ENCODE results near the gene PHF2.

The PHF2 gene

DNA sequence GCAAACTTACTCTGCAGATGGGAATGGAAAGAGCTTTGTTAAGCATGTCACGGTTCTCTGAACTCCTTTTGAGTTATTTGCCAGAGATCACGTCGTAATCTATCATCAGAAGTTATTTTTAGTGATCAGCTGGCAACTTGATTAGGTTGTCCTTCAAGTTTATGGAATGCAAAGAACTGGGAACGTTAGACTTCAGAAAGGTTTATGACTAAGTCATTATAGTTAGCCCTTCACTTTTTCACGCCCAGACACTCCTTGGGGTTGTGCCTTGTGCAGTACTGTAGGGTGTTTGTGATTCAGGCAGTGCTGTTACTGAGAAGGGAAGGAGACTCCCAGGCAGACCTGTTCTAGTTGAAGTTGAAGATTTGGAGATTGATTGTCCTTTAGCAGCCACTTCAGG is 26.8 kb upstream of the PHF2 start:
- Histone ChIP-seq H3K9me3 (ENCODE audit: low read length) (no peaks in the 10 kb centered on the region), H3K4me3 (ENCODE audit: low read depth in 1 of 2, low read length in 2 of 2) (no peak overlapping the region), H3K27ac (ENCODE audit: low read depth, low read length) (no peak overlapping the region)

DNA sequence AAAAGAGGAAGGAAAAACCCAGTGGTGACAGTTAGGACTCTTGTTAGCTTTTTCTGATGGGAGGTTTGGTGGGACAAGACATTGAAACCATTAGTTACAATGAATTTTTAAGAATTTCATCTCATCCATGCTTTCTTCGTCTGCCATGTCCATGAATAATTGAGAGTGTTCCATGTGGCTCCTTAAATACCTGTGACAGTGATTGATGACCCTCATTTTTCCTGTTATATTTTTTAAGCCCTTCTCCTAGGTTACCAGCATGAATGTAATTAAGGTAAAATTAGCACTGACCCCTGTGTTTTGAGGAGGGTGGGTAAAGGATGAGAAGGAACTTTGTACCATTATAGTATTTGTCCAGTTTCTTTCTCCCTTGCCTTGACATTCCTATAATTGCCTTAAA is 23.5 kb upstream of the PHF2 start:
- Histone ChIP-seq H3K36me3 (ENCODE audit: insufficient read depth, low read length) (peaks cover 44% of the 10 kb centered on the region), H3K27me3 (ENCODE audit: control insufficient read depth in 1 of 2, insufficient read depth in 2 of 2, low read length in 2 of 2) (no peaks in the 10 kb centered on the region), H3K4me3 (ENCODE audit: low read depth in 1 of 2, low read length in 2 of 2) (no peak overlapping the region), H3K9me3 (ENCODE audit: low read length) (no peaks in the 10 kb centered on the region), H3K4me1 (ENCODE audit: insufficient read depth, low read length) (peaks cover 6% of the 10 kb centered on the region), H3K9ac (ENCODE audit: low read length) (no peak overlapping the region), H3K27ac (ENCODE audit: low read depth, low read length) (no peak overlapping the region)

More for the DNA sequence above, 26.8 kb upstream of the PHF2 start:
- H3K4me1 ChIP-seq (ENCODE audit: insufficient read depth, low read length), result peaks cover under 1% of the 10 kb centered on the region
- H3K27me3 ChIP-seq (ENCODE audit: control insufficient read depth in 1 of 2, insufficient read depth in 2 of 2, low read length in 2 of 2), result no peaks in the 10 kb centered on the region
- no peak overlapping the region for H3K9ac ChIP-seq (ENCODE audit: low read length)
- H3K36me3 ChIP-seq (ENCODE audit: insufficient read depth, low read length), result peaks cover 40% of the 10 kb centered on the region

DNA sequence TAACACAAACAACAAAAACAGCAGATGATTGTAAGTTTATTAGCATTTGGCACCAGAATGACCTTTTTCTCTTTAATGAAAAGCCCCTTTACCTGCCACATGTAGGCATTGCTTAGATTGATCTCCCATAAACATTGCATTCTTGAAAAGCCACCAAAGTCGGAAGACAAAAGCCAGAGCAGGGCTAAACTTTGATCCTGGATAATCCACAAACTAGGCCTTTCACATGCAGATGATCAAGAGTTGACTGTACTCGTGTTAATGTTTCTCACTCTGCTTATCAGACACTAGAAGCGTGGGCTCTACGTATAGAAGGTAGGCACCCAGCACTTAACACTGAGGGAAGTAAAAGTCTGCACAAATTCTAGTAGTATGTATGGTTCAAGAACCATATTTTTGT is 21.0 kb upstream of the PHF2 start:
- Histone ChIP-seq H3K27ac (ENCODE audit: low read depth, low read length) (no peak overlapping the region), H3K27me3 (ENCODE audit: control insufficient read depth in 1 of 2, insufficient read depth in 2 of 2, low read length in 2 of 2) (no peaks in the 10 kb centered on the region), H3K9me3 (ENCODE audit: low read length) (no peaks in the 10 kb centered on the region), H3K9ac (ENCODE audit: low read length) (no peak overlapping the region), H3K4me1 (ENCODE audit: insufficient read depth, low read length) (peaks cover 6% of the 10 kb centered on the region), H3K4me3 (ENCODE audit: low read depth in 1 of 2, low read length in 2 of 2) (no peak overlapping the region), H3K36me3 (ENCODE audit: insufficient read depth, low read length) (peaks cover 61% of the 10 kb centered on the region)

DNA sequence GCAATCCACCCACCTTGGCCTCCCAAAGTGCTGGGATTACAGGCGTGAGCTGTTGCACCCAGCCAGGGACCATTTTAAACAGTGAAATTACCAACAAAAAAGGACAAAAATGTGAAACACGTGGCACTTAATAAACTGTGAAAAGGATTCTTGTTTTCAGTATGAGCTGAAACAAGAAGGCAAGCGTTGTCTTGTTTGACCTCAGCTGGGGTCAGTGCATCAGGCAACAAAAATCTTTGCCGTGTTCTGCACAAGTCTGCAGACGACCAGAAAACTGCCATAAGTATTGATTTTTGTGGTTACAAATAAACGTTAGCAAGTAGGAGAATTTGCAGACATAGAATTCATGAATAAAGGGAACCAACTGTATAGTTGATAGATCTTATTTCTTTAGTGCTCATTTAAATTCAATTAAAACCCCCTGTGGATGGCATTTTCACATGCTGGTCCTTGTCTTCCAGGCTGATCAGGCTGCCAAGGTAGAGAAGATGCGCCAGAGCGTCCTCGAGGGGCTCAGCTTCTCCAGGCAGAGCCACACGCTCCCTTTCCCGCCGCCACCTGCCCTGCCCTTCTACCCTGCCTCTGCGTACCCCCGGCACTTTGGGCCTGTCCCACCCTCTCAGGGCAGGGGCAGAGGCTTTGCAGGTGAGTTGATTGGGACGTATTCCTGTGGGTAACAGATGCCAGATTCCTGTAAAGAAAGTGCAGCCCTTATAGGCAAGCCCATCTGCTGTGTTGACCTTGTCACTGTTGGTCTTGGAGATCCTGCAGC is 18.8 kb upstream of the PHF2 start:
- Histone ChIP-seq H3K9me3 (ENCODE audit: low read length) (no peaks in the 10 kb centered on the region), H3K36me3 (ENCODE audit: insufficient read depth, low read length) (peaks cover 58% of the 10 kb centered on the region), H3K9ac (ENCODE audit: low read length) (no peak overlapping the region), H3K4me3 (ENCODE audit: low read depth in 1 of 2, low read length in 2 of 2) (no peak overlapping the region), H3K27me3 (ENCODE audit: control insufficient read depth in 1 of 2, insufficient read depth in 2 of 2, low read length in 2 of 2) (no peaks in the 10 kb centered on the region), H3K4me1 (ENCODE audit: insufficient read depth, low read length) (peaks cover 6% of the 10 kb centered on the region), H3K27ac (ENCODE audit: low read depth, low read length) (no peak overlapping the region)

DNA sequence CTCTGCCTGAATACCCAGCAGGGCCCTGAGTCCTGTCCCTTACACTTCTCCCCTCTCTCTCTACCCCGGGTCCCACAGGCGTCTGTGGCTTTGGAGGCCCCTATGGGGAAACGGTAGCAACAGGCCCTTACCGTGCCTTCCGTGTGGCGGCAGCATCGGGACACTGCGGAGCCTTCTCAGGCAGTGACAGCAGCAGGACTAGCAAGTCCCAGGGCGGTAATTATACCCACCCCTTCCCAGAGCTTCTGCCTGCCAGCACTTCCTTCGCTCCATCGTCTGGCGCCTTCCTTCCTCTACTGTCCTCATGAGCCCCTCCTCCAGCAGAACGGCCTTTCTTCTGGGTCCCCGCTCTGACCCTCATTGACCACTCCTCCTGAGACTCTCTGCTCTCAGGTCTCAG is 17.9 kb upstream of the PHF2 start:
- Histone ChIP-seq H3K9me3 (ENCODE audit: low read length) (no peaks in the 10 kb centered on the region), H3K27me3 (ENCODE audit: control insufficient read depth in 1 of 2, insufficient read depth in 2 of 2, low read length in 2 of 2) (no peaks in the 10 kb centered on the region), H3K27ac (ENCODE audit: low read depth, low read length) (no peak overlapping the region), H3K9ac (ENCODE audit: low read length) (no peak overlapping the region), H3K4me3 (ENCODE audit: low read depth in 1 of 2, low read length in 2 of 2) (no peak overlapping the region), H3K4me1 (ENCODE audit: insufficient read depth, low read length) (peaks cover 6% of the 10 kb centered on the region), H3K36me3 (ENCODE audit: insufficient read depth, low read length) (peaks cover 58% of the 10 kb centered on the region)

DNA sequence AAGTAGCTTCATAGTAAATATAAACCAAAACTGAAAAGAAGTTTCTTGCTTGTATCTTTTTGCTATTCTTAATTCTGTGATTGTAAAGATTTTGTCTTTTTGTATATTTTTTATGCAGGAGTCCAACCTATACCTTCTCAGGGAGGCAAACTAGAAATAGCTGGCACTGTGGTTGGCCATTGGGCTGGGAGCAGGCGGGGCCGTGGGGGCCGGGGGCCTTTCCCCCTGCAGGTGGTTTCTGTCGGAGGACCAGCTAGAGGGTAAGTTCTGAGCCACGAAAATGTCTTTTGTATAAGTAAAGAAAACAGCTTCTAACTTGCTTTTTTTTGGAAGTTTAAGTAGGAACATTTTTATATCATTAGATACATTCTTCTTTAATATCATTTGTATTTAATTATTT is 15.4 kb upstream of the PHF2 start:
- Histone ChIP-seq H3K27me3 (ENCODE audit: control insufficient read depth in 1 of 2, insufficient read depth in 2 of 2, low read length in 2 of 2) (no peaks in the 10 kb centered on the region), H3K4me1 (ENCODE audit: insufficient read depth, low read length) (no peaks in the 10 kb centered on the region), H3K9me3 (ENCODE audit: low read length) (no peaks in the 10 kb centered on the region), H3K9ac (ENCODE audit: low read length) (no peak overlapping the region), H3K4me3 (ENCODE audit: low read depth in 1 of 2, low read length in 2 of 2) (no peak overlapping the region), H3K27ac (ENCODE audit: low read depth, low read length) (no peak overlapping the region), H3K36me3 (ENCODE audit: insufficient read depth, low read length) (peaks cover 63% of the 10 kb centered on the region)

DNA sequence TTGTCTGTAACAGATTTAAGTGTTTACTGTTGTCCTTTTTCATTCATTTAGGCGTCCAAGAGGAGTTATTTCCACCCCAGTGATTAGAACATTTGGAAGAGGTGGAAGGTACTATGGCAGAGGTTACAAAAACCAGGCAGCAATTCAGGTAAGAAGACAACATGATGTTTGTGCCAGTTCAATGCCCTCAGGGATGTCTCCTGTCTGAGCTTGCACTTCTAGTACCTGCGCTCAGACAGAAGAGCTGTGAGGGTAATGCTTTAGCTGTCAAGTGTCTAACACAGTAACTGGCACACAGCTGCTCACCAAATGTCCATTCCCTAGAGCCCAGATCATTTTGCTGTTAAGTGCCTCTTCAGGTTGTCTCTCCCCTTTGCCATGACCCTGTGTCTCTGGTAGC is 14.2 kb upstream of the PHF2 start:
- peaks cover 54% of the 10 kb centered on the region for H3K36me3 ChIP-seq (ENCODE audit: insufficient read depth, low read length)
- no peak overlapping the region for H3K4me3 ChIP-seq (ENCODE audit: low read depth in 1 of 2, low read length in 2 of 2)
- no peaks in the 10 kb centered on the region for H3K9me3 ChIP-seq (ENCODE audit: low read length)
- H3K4me1 ChIP-seq (ENCODE audit: insufficient read depth, low read length), result peaks cover 3% of the 10 kb centered on the region
- no peak overlapping the region for H3K27ac ChIP-seq (ENCODE audit: low read depth, low read length)
- no peaks in the 10 kb centered on the region for H3K27me3 ChIP-seq (ENCODE audit: control insufficient read depth in 1 of 2, insufficient read depth in 2 of 2, low read length in 2 of 2)
- H3K9ac ChIP-seq (ENCODE audit: low read length), result no peak overlapping the region

DNA sequence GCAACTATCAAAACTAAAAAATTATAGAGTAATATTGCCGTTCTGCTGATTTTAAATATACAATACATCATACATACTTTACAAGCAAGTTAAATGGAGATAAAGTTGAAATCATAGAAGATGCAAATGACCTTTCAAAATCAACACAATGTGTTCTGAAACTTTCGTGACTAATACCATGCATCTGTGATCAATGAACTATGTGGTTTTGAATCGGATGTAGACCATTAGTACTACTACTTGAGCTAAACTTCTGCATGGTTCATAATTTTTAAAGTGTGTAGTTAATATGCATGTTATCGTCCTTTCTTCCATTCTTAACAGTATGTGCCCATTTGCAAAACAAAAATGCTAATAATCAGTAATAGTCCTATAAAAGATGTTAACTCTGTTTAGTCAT is 11.3 kb upstream of the PHF2 start:
- Histone ChIP-seq H3K9ac (ENCODE audit: low read length) (no peak overlapping the region), H3K27me3 (ENCODE audit: control insufficient read depth in 1 of 2, insufficient read depth in 2 of 2, low read length in 2 of 2) (no peaks in the 10 kb centered on the region), H3K36me3 (ENCODE audit: insufficient read depth, low read length) (peaks cover 28% of the 10 kb centered on the region), H3K27ac (ENCODE audit: low read depth, low read length) (no peak overlapping the region), H3K4me1 (ENCODE audit: insufficient read depth, low read length) (peaks cover 10% of the 10 kb centered on the region), H3K9me3 (ENCODE audit: low read length) (no peaks in the 10 kb centered on the region), H3K4me3 (ENCODE audit: low read depth in 1 of 2, low read length in 2 of 2) (no peak overlapping the region)

DNA sequence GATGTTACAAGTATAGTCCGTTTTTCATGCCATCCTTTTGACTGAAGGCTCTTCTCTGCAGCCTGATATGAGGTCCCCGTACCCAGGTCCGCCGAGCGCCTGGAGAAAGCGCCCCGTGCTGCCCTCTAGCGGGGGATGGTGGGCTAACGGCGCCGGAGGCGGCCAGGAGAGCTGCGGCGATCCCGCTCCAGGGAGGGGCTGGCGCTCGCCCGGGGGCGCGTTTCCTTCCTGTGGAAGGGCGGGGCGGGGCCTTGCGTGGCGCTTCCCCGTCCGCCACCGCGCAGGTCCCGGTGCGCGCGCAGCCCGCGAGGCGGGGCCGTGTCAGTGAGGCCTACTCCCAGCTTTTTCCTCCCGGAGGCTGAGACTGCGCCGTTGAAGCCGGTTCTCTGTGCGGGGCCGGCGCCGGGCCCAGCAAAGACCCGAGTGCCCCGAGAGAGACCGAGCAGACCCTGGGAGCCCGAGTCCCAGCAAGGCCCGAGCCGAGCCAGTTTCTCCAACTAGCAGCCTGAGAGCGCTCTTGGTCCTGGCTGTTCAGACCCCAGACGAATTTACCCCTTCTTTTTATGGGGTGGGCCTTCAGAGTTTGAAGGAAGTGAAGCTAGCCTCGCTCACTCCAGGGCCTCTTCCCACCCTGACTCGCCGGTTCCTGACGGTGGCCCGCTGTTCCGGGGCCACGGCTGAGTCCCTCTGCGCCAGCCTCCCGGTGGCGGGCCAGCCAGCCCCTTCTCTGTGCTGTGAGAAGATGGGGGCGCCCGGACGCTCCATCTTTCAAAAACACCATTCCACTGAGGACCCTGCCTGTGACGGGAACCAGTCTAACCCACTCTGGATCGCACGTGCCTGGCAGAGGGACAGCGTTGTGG is 9.7 kb upstream of the PHF2 start:
- Histone ChIP-seq H3K9me3 (ENCODE audit: low read length) (no peaks in the 10 kb centered on the region), H3K9ac (ENCODE audit: low read length) (peak overlapping the region; percentile 91), H3K27me3 (ENCODE audit: control insufficient read depth in 1 of 2, insufficient read depth in 2 of 2, low read length in 2 of 2) (no peaks in the 10 kb centered on the region), H3K4me3 (ENCODE audit: low read depth in 1 of 2, low read length in 2 of 2) (peak overlapping the region; percentile 15 to 68), H3K27ac (ENCODE audit: low read depth, low read length) (peak overlapping the region; percentile 85), H3K4me1 (ENCODE audit: insufficient read depth, low read length) (peaks cover 10% of the 10 kb centered on the region), H3K36me3 (ENCODE audit: insufficient read depth, low read length) (peaks cover 28% of the 10 kb centered on the region)

DNA sequence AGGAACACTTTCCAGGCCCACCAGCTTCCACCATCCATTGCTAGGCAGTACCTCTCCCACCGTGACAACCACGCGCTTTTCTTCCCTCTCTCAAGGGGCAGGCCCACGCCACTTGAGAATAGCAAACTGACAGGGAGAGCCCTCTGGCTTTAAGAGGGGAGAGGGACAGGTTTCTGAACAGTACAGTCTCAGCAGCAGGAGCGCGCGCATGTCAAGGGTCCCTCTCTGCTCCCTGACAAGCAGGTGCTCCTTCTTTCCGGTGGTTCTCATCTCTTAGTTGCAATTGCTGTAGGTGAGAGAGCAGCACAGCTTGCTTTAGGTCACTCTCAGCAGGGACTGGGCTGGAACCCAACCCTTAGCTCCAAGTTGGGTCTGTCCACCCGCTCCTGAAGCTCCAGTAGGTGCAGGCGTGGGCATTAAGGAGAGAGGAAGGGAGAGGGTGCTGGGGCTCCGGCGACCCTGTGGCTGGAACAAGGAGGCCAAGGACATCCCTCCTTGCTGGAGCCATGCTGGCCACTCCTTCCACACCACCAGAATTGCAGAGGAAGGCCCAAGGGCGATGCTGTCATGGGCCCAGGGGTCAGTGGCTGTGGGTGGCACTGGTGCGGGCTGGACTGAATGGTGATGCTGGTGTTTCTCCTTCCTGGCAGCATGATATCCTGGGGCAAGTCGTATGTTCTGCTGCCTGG is 9.0 kb upstream of the PHF2 start:
- peak overlapping the region; percentile 85 for H3K27ac ChIP-seq (ENCODE audit: low read depth, low read length)
- H3K4me3 ChIP-seq (ENCODE audit: low read depth in 1 of 2, low read length in 2 of 2), result peak overlapping the region; percentile 15 to 68
- H3K36me3 ChIP-seq (ENCODE audit: insufficient read depth, low read length), result peaks cover 20% of the 10 kb centered on the region
- peaks cover 10% of the 10 kb centered on the region for H3K4me1 ChIP-seq (ENCODE audit: insufficient read depth, low read length)
- peak overlapping the region; percentile 91 for H3K9ac ChIP-seq (ENCODE audit: low read length)
- no peaks in the 10 kb centered on the region for H3K27me3 ChIP-seq (ENCODE audit: control insufficient read depth in 1 of 2, insufficient read depth in 2 of 2, low read length in 2 of 2)
- H3K9me3 ChIP-seq (ENCODE audit: low read length), result no peaks in the 10 kb centered on the region

DNA sequence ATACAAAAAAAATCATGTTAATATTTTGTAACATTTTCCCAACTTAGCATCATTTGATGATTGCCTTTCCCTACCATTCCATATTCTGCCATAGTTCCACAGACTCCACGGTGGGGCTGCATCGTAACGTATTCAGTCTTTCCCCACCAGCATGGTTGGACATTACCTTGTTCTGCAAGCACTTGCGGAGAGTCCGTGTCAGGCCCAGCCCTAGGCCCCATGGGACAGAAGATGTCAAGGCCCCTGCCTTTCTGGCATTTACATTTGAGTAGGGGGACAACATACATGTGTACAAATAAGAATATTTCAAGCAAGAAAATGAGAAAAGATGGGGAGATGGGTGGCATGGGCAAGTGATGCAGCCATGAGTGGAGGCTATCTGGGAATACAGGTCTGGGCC is 8.2 kb upstream of the PHF2 start:
- Histone ChIP-seq H3K36me3 (ENCODE audit: insufficient read depth, low read length) (peaks cover 15% of the 10 kb centered on the region), H3K9me3 (ENCODE audit: low read length) (no peaks in the 10 kb centered on the region), H3K27ac (ENCODE audit: low read depth, low read length) (no peak overlapping the region), H3K27me3 (ENCODE audit: control insufficient read depth in 1 of 2, insufficient read depth in 2 of 2, low read length in 2 of 2) (no peaks in the 10 kb centered on the region), H3K4me3 (ENCODE audit: low read depth in 1 of 2, low read length in 2 of 2) (no peak overlapping the region), H3K9ac (ENCODE audit: low read length) (no peak overlapping the region), H3K4me1 (ENCODE audit: insufficient read depth, low read length) (peaks cover 10% of the 10 kb centered on the region)

Data from muscle layer of colon (tissue), 2 donors.